Naive thymus-derived CD4-positive, alpha-beta T cell (primary cell): ENCODE measurements around the gene DSE. TPM values are rescaled to one million over a fixed set of nuclear protein-coding genes. Genes with fewer than 3 reads are reported as not detected.

ENCODE experiments used
- ATAC-seq: fragments of 150-1000 bp; cut with Tn5 transposase; 2 replicates; pipeline ENCODE4 v1.10.0; 2021; ENCODE audit warnings: mild to moderate bottlenecking, moderate library complexity
- CTCF ChIA-PET: fragments of 350-600 bp; sonication (Branson Sonifier 250); formaldehyde crosslinking; loops from one replicate; lab custom pipeline; 2021; ENCODE audit warnings: antibody characterized with exemption; lab: Charles Lee
- POLR2A ChIA-PET: fragments of 350-600 bp; sonication (Branson Sonifier 250); formaldehyde crosslinking; loops from one replicate; lab custom pipeline; 2021; ENCODE audit warnings: antibody characterized with exemption, inconsistent platforms; lab: Charles Lee
- DNase-seq, 9 donors: peaks; one replicate each; pipeline versions ENCODE4 v3.0.0 to v3.0.0-alpha.2; 2020 to 2022; ENCODE audit warnings: mixed read lengths in 1 of 9
- H3K27ac ChIP-seq: one replicate; pipeline ENCODE4 v1.7.0; 2013; ENCODE audit warnings: mild to moderate bottlenecking, low read depth, low read length, moderate library complexity
- H3K27me3 ChIP-seq, 2 donors: one replicate each; pipeline ENCODE4 v1.7.0; 2013; ENCODE audit warnings: low read length in 2 of 2, mild to moderate bottlenecking in 2 of 2, moderate library complexity in 2 of 2; ENCODE audit not compliant: control insufficient read depth in 2 of 2, insufficient read depth in 2 of 2
- H3K36me3 ChIP-seq, 3 experiments: 1 replicate in 2 of 3; 2 replicates in 1 of 3; pipeline ENCODE4 v1.7.0; 2013; ENCODE audit warnings: low read length in 3 of 3, mild to moderate bottlenecking in 3 of 3, moderate library complexity in 1 of 3; ENCODE audit not compliant: insufficient read depth in 3 of 3, control insufficient read depth in 2 of 3
- H3K4me1 ChIP-seq, 2 donors: one replicate each; pipeline ENCODE4 v1.7.0; 2013; ENCODE audit warnings: low read length in 2 of 2, mild to moderate bottlenecking in 2 of 2, moderate library complexity in 1 of 2; ENCODE audit not compliant: control insufficient read depth in 2 of 2, insufficient read depth in 2 of 2
- H3K4me3 ChIP-seq: 2 replicates; pipeline ENCODE4 v1.7.0; 2013; ENCODE audit warnings: mild to moderate bottlenecking, low read length
- H3K9me3 ChIP-seq, 3 experiments: 1 replicate in 2 of 3; 2 replicates in 1 of 3; pipeline ENCODE4 v1.7.0; 2013; ENCODE audit warnings: low read length in 3 of 3; ENCODE audit not compliant: control insufficient read depth in 2 of 3
- H3K27ac Mint-ChIP-seq, 9 donors: one replicate each; pipeline ENCODE4 v1.8.0; 2020 to 2022; ENCODE audit warnings: mixed read lengths in 9 of 9, mild to moderate bottlenecking in 8 of 9, moderate library complexity in 5 of 9, inconsistent platforms in 2 of 9
- H3K27me3 Mint-ChIP-seq, 5 donors: one replicate each; pipeline ENCODE4 v1.8.0; 2021 to 2022; ENCODE audit warnings: mixed read lengths in 5 of 5, mild to moderate bottlenecking in 1 of 5
- H3K36me3 Mint-ChIP-seq, 5 donors: one replicate each; pipeline ENCODE4 v1.8.0; 2020 to 2022; ENCODE audit warnings: mixed read lengths in 5 of 5, mild to moderate bottlenecking in 3 of 5, inconsistent platforms in 1 of 5
- H3K4me1 Mint-ChIP-seq, 7 donors: one replicate each; pipeline ENCODE4 v1.8.0; 2020 to 2022; ENCODE audit warnings: mixed read lengths in 7 of 7, mild to moderate bottlenecking in 3 of 7, inconsistent platforms in 1 of 7
- H3K4me3 Mint-ChIP-seq, 10 donors: one replicate each; pipeline ENCODE4 v1.8.0; 2020 to 2022; ENCODE audit warnings: mild to moderate bottlenecking in 10 of 10, mixed read lengths in 10 of 10, moderate library complexity in 6 of 10, inconsistent platforms in 2 of 10
- H3K9me3 Mint-ChIP-seq, 11 donors: one replicate each; pipeline ENCODE4 v1.8.0; 2020 to 2022; ENCODE audit warnings: mixed read lengths in 11 of 11, mild to moderate bottlenecking in 4 of 11, inconsistent platforms in 1 of 11, moderate library complexity in 1 of 11
- intact Hi-C, 2 donors: fragments of 100-400 bp; cut with micrococcal nuclease; formaldehyde crosslinking; loops; one replicate each; pipeline ENCODE4 v1.15.1; 2023
- polyA plus RNA-seq, 2 donors: library from polyadenylated mRNA; unstranded; fragments of 300-500 nt; fragmentation: Illumina TruSeq; gene quantifications; one replicate each; pipeline ENCODE4 v1.2.3, GENCODE V29; 2021
- total RNA-seq, 6 experiments: library from RNA in 5 of 6; stranded (reverse) in 5 of 6; gene quantifications; 1 replicate in 5 of 6; 2 replicates in 1 of 6; pipeline ENCODE4 v1.2.3 and lab custom pipeline; 2021 to 2026

Gene DSE
- total and polyA plus RNA-seq, 7 experiments from 2014 or later = 3.2 to 23.0 (median 7.2) TPM

DNA sequence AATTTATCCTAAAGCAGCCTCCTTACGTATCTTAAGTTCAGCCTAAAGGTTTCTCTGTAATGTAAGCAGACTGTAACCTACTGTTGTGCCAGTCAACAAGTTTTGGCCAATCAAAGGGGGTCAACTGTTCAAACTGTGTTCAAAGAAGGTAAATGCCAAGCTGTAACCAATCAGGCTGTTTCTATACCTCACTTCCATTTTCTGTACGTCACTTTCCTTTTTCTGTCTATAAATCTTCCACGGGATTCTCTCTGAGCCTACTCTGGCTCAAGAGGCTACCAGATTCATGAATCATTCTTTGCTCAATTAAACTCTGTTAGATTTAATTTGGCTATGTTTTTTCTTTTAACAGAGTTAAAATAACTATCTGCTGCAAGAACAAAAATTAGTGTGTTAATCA lies 85.4 kb downstream of the DSE start:
- H3K9me3 Mint-ChIP-seq = peaks cover 0 to 12% (median 0%) of the 10 kb centered on the region in 11 donors
- DNase-seq = no peak
- H3K4me1 ChIP-seq = peaks cover 0 to 3% of the 10 kb centered on the region in 2 donors
- H3K4me3 ChIP-seq = no peak overlapping the region
- no peaks in the 10 kb centered on the region for H3K36me3 ChIP-seq
- ATAC-seq = no peak
- CTCF ChIA-PET = no interaction called here
- peaks cover 3 to 66% (median 4%) of the 10 kb centered on the region in 7 donors for H3K4me1 Mint-ChIP-seq
- H3K27ac Mint-ChIP-seq = no peak overlapping the region
- peaks cover 6 to 43% (median 14%) of the 10 kb centered on the region in 5 donors for H3K27me3 Mint-ChIP-seq
- POLR2A ChIA-PET = no interaction called here
- no peaks in the 10 kb centered on the region for H3K9me3 ChIP-seq
- intact Hi-C loops = no loop called here
- H3K4me3 Mint-ChIP-seq = no peak overlapping the region
- H3K36me3 Mint-ChIP-seq = peaks cover 0 to 29% (median 0%) of the 10 kb centered on the region in 5 donors
- no peak overlapping the region for H3K27ac ChIP-seq
- no peaks in the 10 kb centered on the region for H3K27me3 ChIP-seq

DNA sequence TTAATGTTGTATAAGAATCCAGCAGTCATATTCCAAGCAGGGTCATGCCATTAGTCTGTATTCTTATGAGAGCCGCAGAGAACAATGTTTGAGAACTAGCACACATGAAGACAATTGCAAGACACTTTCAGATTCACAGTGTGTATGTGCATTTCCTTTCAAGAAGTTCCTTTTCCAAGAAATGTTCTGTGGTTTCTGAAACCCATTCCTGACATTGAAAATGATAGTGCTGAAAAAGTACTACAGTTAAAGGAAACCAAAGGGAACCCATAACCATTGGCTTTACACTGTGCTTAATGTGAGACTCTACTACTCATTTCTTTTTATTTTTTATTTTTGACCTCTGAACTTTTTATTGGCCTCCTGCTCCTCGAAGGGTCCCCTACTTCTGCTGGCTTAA lies 86.2 kb downstream of the DSE start:
- CTCF ChIA-PET = interaction anchor here (0.6 kb wide), 1 partner anchor 47 kb away, joined by 3 read pairs; no protein-coding TSS in a partner anchor

DNA sequence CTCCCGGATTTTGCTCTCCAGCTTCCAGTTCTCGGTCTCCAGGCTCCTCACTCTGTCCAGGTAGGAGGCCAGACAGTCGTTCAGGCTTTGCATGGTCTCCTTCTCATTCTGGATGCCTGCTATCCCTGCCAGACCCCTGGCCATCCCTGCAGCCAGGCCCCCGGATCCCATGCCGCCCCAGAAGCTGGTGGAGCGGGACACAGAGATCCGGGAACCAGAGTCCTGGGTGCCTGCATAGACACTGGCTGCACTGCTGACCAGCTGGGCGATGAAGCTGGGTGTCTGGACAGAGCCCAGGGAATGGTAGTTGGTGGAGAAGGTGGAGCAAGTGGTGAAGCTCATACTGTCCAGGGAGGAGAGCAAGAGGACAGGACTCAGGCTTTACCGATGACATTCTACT lies 87.5 kb downstream of the DSE start:
- Mint-ChIP-seq H3K27ac (peak overlapping the region in 1 of 9 donors; percentile 50), H3K27me3 (peaks cover 5 to 52% (median 11%) of the 10 kb centered on the region in 5 donors), H3K36me3 (peaks cover 0 to 34% (median 0%) of the 10 kb centered on the region in 5 donors), H3K4me3 (no peak overlapping the region), H3K9me3 (peaks cover 0 to 9% (median 0%) of the 10 kb centered on the region in 11 donors), H3K4me1 (peaks cover 10 to 73% (median 15%) of the 10 kb centered on the region in 7 donors)
- H3K4me3 ChIP-seq = no peak overlapping the region
- no peaks in the 10 kb centered on the region for H3K27me3 ChIP-seq
- intact Hi-C loops = no loop called here
- no peaks in the 10 kb centered on the region for H3K36me3 ChIP-seq
- ATAC-seq (no peak), DNase-seq (no peak)
- H3K9me3 ChIP-seq = no peaks in the 10 kb centered on the region
- CTCF ChIA-PET = no interaction called here
- peaks cover 4 to 7% of the 10 kb centered on the region in 2 donors for H3K4me1 ChIP-seq
- POLR2A ChIA-PET = no interaction called here
- no peak overlapping the region for H3K27ac ChIP-seq

More for the DNA sequence above, 86.2 kb downstream of the DSE start:
- H3K27ac ChIP-seq = no peak overlapping the region
- H3K4me3 Mint-ChIP-seq = peak overlapping the region in 1 of 10 donors; percentile 59
- no peaks in the 10 kb centered on the region for H3K27me3 ChIP-seq
- H3K36me3 Mint-ChIP-seq = peaks cover 0 to 28% (median 0%) of the 10 kb centered on the region in 5 donors
- peak overlapping the region in 2 of 9 donors; percentile 66 to 91 for H3K27ac Mint-ChIP-seq
- H3K27me3 Mint-ChIP-seq = peaks cover 6 to 46% (median 14%) of the 10 kb centered on the region in 5 donors
- H3K4me1 Mint-ChIP-seq = peaks cover 10 to 66% (median 10%) of the 10 kb centered on the region in 7 donors
- no peaks in the 10 kb centered on the region for H3K36me3 ChIP-seq
- no peak overlapping the region for H3K4me3 ChIP-seq
- ATAC-seq (no peak), DNase-seq (no peak)
- peaks cover 0 to 4% of the 10 kb centered on the region in 2 donors for H3K4me1 ChIP-seq
- H3K9me3 Mint-ChIP-seq = peaks cover 0 to 9% (median 0%) of the 10 kb centered on the region in 11 donors
- intact Hi-C loops = loop anchor here in 1 of 2 donors (1.0 kb wide), 1 partner anchor 8 kb away; no protein-coding TSS in a partner anchor
- POLR2A ChIA-PET = no interaction called here
- no peaks in the 10 kb centered on the region for H3K9me3 ChIP-seq

DNA sequence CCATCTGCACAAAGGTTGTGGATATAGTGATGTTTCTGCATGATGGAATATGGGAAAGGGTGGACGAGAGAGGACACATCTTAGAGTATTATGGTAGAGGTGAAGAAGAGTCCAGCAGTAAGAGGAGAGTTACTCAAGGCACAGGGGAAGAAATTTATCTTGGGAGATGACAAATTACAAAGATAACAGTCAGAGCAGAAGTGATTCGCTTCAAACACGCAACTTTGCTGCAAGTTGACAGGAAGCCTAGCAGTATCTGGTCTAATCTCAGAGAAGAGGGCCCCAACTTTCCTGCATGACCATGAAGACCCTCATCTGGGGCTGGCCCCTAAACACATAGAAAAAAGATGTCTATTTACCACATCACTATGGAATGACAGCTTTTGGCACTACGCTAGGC lies 89.2 kb downstream of the DSE start:
- Mint-ChIP-seq H3K27me3 (peaks cover 0 to 46% (median 4%) of the 10 kb centered on the region in 5 donors), H3K9me3 (peaks cover 0 to 2% (median 0%) of the 10 kb centered on the region in 11 donors)
- intact Hi-C loops = loop anchor here (2.0 to 5.0 kb wide), 4 partner anchors 178 to 358 kb away; partner anchors contain the start of genes KPNA5 (in 1 of the 2), NT5DC1 (in 1 of the 2) and TSPYL1 (in 1 of the 2)

DNA sequence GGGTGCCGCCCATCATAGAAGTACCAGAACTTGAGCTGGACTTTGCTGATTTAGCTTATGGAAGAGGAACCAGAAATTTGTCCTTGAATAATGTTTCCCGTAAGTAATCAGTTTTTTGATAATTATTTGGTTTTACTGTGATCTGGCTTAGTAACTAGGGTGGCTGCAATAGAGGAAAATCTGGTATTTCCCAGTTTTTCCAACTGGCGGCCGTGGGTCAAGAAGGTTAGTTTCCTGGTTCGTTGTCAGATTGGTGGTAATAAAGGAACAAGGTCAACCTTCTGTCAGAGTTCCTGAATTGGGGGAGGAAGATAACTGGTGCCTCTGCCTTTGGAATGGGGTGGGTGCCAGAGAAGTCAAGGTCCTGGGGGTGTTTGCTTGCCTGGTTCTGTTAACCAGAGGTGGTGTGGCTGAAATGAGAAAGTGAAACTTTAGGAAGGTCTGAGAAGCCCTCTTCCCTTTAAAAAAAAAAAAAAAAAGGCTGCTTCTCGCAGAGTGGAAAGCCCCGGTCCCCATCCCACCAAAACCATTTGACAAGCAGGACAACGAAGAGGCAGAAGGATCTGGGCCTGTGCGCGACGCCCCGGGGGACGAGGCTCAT lies 90.7 kb downstream of the DSE start, which contains the start of gene CALHM6:
TSS of gene CALHM6 (plus strand) at position 45 of the 601 bp plus-strand sequence. CDS start at position 600, 555 bp downstream.
- ChIA-PET CTCF (no interaction called here), POLR2A (interaction anchor here (1.3 kb wide), 1 partner anchor 181 kb away, joined by 3 read pairs; the partner anchor contains the start of gene TSPYL1)
- no peak for DNase-seq
- no peaks in the 10 kb centered on the region for H3K9me3 ChIP-seq
- intact Hi-C loops = loop anchor here (2.0 to 5.0 kb wide), 4 partner anchors 179 to 359 kb away; partner anchors contain the start of genes KPNA5 (in 1 of the 2), NT5DC1 (in 1 of the 2) and TSPYL1 (in 1 of the 2)
- peaks cover 17 to 88% (median 23%) of the 10 kb centered on the region in 7 donors for H3K4me1 Mint-ChIP-seq
- H3K27me3 ChIP-seq = no peaks in the 10 kb centered on the region
- peak within 1 kb of the TSS; percentile 58 for H3K4me3 ChIP-seq
- peaks cover 0 to 38% (median 0%) of the 10 kb centered on the region in 5 donors for H3K36me3 Mint-ChIP-seq
- H3K4me1 ChIP-seq = peaks cover 7 to 16% of the 10 kb centered on the region in 2 donors
- H3K9me3 Mint-ChIP-seq = no peaks in the 10 kb centered on the region
- peak within 1 kb of the TSS; percentile 25 to 92 (median 57) for H3K27ac Mint-ChIP-seq
- H3K36me3 ChIP-seq = no peaks in the 10 kb centered on the region
- H3K27ac ChIP-seq = no peak within 1 kb of the TSS
- H3K4me3 Mint-ChIP-seq = peak within 1 kb of the TSS; percentile 76 to 87 (median 80)
- ATAC-seq = no peak
- peaks cover 0 to 39% (median 4%) of the 10 kb centered on the region in 5 donors for H3K27me3 Mint-ChIP-seq

More for the DNA sequence above, 89.2 kb downstream of the DSE start:
- Mint-ChIP-seq H3K36me3 (peaks cover 0 to 38% (median 0%) of the 10 kb centered on the region in 5 donors), H3K27ac (peak overlapping the region in 1 of 9 donors; percentile 6), H3K4me1 (peaks cover 16 to 86% (median 23%) of the 10 kb centered on the region in 7 donors), H3K4me3 (peak overlapping the region in 2 of 10 donors; percentile 0 to 53)
- H3K9me3 ChIP-seq = no peaks in the 10 kb centered on the region
- H3K27me3 ChIP-seq = no peaks in the 10 kb centered on the region
- ATAC-seq (no peak), DNase-seq (no peak)
- no peaks in the 10 kb centered on the region for H3K36me3 ChIP-seq
- peaks cover 7 to 15% of the 10 kb centered on the region in 2 donors for H3K4me1 ChIP-seq
- no peak overlapping the region for H3K27ac ChIP-seq
- H3K4me3 ChIP-seq = no peak overlapping the region
- POLR2A ChIA-PET = no interaction called here
- CTCF ChIA-PET = no interaction called here
